K562 (cell line): Measurements from ENCODE around the gene AMOTL1.

Experiments used
- ADNP ChIP-seq: fragments of 200-800 bp; sonication (Bioruptor generic); IDR thresholded peaks from 2 replicates; pipeline ENCODE4 v1.6.1; 2016; ENCODE audit warnings: missing genetic modification characterization, missing compliant biosample characterization
- ERF ChIP-seq: fragments of 450-650 bp; formaldehyde crosslinking; IDR thresholded peaks from 2 replicates; pipeline ENCODE4 v1.4.0; 2020; ENCODE audit warnings: mild to moderate bottlenecking, mixed read lengths
- NCOA6 ChIP-seq: fragments of 450-650 bp; IDR thresholded peaks from 2 replicates; pipeline ENCODE4 v1.6.1; 2017; ENCODE audit warnings: mild to moderate bottlenecking
- NR2C2 ChIP-seq, 2 experiments: fragments of 200-800 bp in 1 of 2; sonication (Bioruptor generic) in 1 of 2; sonication (generic) in 1 of 2; formaldehyde crosslinking in 1 of 2; IDR thresholded peaks; 2 replicates each; pipeline versions ENCODE4 v1.6.1 to v1.8.0; 2016 to 2022; ENCODE audit warnings: mild to moderate bottlenecking in 1 of 2, missing compliant biosample characterization in 1 of 2, missing genetic modification characterization in 1 of 2, missing genetic modification reagents in 1 of 2
- POLR2A ChIP-seq: fragments of 450-650 bp; conservative IDR thresholded peaks from 2 replicates; pipeline ENCODE4 v1.6.1; 2016
- POLR2AphosphoS5 ChIP-seq: IDR thresholded peaks from 2 replicates; pipeline ENCODE4 v1.6.1; 2011; ENCODE audit warnings: mild to moderate bottlenecking, low read depth, low read length, moderate library complexity; ENCODE audit not compliant: control insufficient read depth, insufficient read depth
- RFX5 ChIP-seq: IDR thresholded peaks from 2 replicates; pipeline ENCODE4 v1.6.1; 2011; ENCODE audit warnings: low read depth, mild to moderate bottlenecking, improper control_type of control experiment, low read length
- ZNF165 ChIP-seq: fragments of 250-450 bp; sonication (Bioruptor Pico); IDR thresholded peaks from 2 replicates; pipeline ENCODE4 v1.4.0; 2020; ENCODE audit warnings: borderline replicate concordance
- TF ChIP-seq, protein P1 (sequence below), 3 experiments: IDR thresholded peaks in 2 of 3; conservative IDR thresholded peaks in 1 of 3; 2 replicates each; pipeline ENCODE4 v1.5.1; 2011 to 2012; ENCODE audit warnings: low read length in 3 of 3, mild to moderate bottlenecking in 3 of 3, control low read depth in 2 of 3, improper control_type of control experiment in 1 of 3, inconsistent platforms in 1 of 3, low read depth in 1 of 3, mixed read lengths in 1 of 3, moderate library complexity in 1 of 3; ENCODE audit not compliant: insufficient read depth in 2 of 3
- TF ChIP-seq, protein P2 (sequence below): fragments of 250-450 bp; sonication (Bioruptor Pico); IDR thresholded peaks from 2 replicates; pipeline ENCODE4 v1.5.0; 2020; ENCODE audit warnings: mild to moderate bottlenecking, borderline replicate concordance
- TF ChIP-seq, protein P3 (sequence below), 2 experiments: fragments of 450-650 bp; formaldehyde crosslinking in 1 of 2; IDR thresholded peaks; 2 replicates each; pipeline versions ENCODE4 v1.4.0 to v1.6.1; 2014 to 2020; ENCODE audit warnings: mild to moderate bottlenecking in 2 of 2, borderline replicate concordance in 1 of 2, low read depth in 1 of 2
- TF ChIP-seq, protein P4 (sequence below): sonication (generic); formaldehyde crosslinking; IDR thresholded peaks from 2 replicates; pipeline ENCODE4 v1.8.1; 2023; ENCODE audit warnings: mild to moderate bottlenecking, missing genetic modification reagents

DNA sequence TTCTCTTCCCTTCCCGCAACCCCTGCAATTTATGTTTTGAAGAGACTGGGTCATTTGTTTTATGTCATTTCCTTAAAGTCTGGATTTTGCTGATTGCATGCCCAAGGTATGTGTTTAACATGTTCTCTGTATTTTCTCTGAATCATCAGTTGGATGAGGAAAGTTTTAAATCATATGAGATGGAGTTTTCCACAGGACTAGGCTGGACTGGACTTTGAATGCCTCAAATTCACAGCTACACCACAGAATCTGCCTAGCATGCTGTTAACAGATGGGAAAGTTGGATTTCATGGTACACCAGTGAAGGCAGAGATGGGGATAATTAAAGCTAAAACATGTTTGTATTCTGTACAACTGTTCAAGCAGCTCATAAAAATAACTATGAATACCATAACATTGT, 142.6 kb downstream of the AMOTL1 start:
- no peak for TF ChIP-seq NR2C2 (CRISPR knock-in tag; IDR thresholded peaks at IDR 0.05)
- no peak for TF ChIP-seq NR2C2 (tag; IDR thresholded peaks at IDR 0.05)
- TF ChIP-seq NCOA6, result no peak
- TF ChIP-seq, protein P1, sequence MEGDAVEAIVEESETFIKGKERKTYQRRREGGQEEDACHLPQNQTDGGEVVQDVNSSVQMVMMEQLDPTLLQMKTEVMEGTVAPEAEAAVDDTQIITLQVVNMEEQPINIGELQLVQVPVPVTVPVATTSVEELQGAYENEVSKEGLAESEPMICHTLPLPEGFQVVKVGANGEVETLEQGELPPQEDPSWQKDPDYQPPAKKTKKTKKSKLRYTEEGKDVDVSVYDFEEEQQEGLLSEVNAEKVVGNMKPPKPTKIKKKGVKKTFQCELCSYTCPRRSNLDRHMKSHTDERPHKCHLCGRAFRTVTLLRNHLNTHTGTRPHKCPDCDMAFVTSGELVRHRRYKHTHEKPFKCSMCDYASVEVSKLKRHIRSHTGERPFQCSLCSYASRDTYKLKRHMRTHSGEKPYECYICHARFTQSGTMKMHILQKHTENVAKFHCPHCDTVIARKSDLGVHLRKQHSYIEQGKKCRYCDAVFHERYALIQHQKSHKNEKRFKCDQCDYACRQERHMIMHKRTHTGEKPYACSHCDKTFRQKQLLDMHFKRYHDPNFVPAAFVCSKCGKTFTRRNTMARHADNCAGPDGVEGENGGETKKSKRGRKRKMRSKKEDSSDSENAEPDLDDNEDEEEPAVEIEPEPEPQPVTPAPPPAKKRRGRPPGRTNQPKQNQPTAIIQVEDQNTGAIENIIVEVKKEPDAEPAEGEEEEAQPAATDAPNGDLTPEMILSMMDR (IDR thresholded peaks at IDR 0.05 in 2 of 3, conservative IDR thresholded peaks at IDR 0.05 in 1 of 3; ENCODE audit: insufficient read depth in 2 of 3, low read depth in 1 of 3, low read length in 3 of 3), result no peak
- TF ChIP-seq, protein P2, sequence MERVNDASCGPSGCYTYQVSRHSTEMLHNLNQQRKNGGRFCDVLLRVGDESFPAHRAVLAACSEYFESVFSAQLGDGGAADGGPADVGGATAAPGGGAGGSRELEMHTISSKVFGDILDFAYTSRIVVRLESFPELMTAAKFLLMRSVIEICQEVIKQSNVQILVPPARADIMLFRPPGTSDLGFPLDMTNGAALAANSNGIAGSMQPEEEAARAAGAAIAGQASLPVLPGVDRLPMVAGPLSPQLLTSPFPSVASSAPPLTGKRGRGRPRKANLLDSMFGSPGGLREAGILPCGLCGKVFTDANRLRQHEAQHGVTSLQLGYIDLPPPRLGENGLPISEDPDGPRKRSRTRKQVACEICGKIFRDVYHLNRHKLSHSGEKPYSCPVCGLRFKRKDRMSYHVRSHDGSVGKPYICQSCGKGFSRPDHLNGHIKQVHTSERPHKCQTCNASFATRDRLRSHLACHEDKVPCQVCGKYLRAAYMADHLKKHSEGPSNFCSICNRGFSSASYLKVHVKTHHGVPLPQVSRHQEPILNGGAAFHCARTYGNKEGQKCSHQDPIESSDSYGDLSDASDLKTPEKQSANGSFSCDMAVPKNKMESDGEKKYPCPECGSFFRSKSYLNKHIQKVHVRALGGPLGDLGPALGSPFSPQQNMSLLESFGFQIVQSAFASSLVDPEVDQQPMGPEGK, result no peak
- no peak for TF ChIP-seq ERF (CRISPR knock-in tag)
- TF ChIP-seq, protein P3, sequence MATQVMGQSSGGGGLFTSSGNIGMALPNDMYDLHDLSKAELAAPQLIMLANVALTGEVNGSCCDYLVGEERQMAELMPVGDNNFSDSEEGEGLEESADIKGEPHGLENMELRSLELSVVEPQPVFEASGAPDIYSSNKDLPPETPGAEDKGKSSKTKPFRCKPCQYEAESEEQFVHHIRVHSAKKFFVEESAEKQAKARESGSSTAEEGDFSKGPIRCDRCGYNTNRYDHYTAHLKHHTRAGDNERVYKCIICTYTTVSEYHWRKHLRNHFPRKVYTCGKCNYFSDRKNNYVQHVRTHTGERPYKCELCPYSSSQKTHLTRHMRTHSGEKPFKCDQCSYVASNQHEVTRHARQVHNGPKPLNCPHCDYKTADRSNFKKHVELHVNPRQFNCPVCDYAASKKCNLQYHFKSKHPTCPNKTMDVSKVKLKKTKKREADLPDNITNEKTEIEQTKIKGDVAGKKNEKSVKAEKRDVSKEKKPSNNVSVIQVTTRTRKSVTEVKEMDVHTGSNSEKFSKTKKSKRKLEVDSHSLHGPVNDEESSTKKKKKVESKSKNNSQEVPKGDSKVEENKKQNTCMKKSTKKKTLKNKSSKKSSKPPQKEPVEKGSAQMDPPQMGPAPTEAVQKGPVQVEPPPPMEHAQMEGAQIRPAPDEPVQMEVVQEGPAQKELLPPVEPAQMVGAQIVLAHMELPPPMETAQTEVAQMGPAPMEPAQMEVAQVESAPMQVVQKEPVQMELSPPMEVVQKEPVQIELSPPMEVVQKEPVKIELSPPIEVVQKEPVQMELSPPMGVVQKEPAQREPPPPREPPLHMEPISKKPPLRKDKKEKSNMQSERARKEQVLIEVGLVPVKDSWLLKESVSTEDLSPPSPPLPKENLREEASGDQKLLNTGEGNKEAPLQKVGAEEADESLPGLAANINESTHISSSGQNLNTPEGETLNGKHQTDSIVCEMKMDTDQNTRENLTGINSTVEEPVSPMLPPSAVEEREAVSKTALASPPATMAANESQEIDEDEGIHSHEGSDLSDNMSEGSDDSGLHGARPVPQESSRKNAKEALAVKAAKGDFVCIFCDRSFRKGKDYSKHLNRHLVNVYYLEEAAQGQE (IDR thresholded peaks at IDR 0.05; ENCODE audit: borderline replicate concordance), result no peak
- TF ChIP-seq, protein P3 (CRISPR knock-in tag; IDR thresholded peaks at IDR 0.05; ENCODE audit: low read depth), result no peak
- no peak for TF ChIP-seq RFX5
- TF ChIP-seq ADNP (tag), result no peak
- TF ChIP-seq ZNF165 (CRISPR knock-in tag), result no peak
- TF ChIP-seq, protein P4, sequence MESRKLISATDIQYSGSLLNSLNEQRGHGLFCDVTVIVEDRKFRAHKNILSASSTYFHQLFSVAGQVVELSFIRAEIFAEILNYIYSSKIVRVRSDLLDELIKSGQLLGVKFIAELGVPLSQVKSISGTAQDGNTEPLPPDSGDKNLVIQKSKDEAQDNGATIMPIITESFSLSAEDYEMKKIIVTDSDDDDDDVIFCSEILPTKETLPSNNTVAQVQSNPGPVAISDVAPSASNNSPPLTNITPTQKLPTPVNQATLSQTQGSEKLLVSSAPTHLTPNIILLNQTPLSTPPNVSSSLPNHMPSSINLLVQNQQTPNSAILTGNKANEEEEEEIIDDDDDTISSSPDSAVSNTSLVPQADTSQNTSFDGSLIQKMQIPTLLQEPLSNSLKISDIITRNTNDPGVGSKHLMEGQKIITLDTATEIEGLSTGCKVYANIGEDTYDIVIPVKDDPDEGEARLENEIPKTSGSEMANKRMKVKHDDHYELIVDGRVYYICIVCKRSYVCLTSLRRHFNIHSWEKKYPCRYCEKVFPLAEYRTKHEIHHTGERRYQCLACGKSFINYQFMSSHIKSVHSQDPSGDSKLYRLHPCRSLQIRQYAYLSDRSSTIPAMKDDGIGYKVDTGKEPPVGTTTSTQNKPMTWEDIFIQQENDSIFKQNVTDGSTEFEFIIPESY, result no peak
- TF ChIP-seq POLR2AphosphoS5, result no peak
- no peak for TF ChIP-seq POLR2A
